Loucy (cell line): ENCODE measurements around the gene SMS.

Experiments
- H2AFZ ChIP-seq: fragments of 200-600 bp; sonication (generic); 2 replicates; pipeline ENCODE4 v1.6.0; 2016; ENCODE audit warnings: antibody characterized with exemption, mild to moderate bottlenecking, low read length, moderate library complexity
- H3F3A ChIP-seq: fragments of 200-600 bp; 2 replicates; pipeline ENCODE4 v1.6.0; 2016; ENCODE audit warnings: antibody characterized with exemption, low read depth, mild to moderate bottlenecking
- H3K27me3 ChIP-seq: fragments of 200-600 bp; sonication (generic); 2 replicates; pipeline ENCODE4 v1.6.1; 2014; ENCODE audit warnings: low read length, mild to moderate bottlenecking; ENCODE audit not compliant: insufficient read depth, poor library complexity, severe bottlenecking
- H3K36me3 ChIP-seq: fragments of 200-600 bp; sonication (generic); 2 replicates; pipeline ENCODE4 v1.6.1; 2016; ENCODE audit warnings: low read length; ENCODE audit not compliant: insufficient read depth
- H3K4me1 ChIP-seq: fragments of 200-600 bp; sonication (generic); 2 replicates; pipeline ENCODE4 v1.5.1; 2014; ENCODE audit warnings: low read length, mild to moderate bottlenecking; ENCODE audit not compliant: insufficient read depth, poor library complexity, severe bottlenecking
- H3K4me2 ChIP-seq: fragments of 200-600 bp; sonication (generic); 2 replicates; pipeline ENCODE4 v1.6.0; 2014; ENCODE audit warnings: antibody characterized with exemption, low read length, low read depth, mild to moderate bottlenecking; ENCODE audit not compliant: poor library complexity, severe bottlenecking
- H3K4me3 ChIP-seq: fragments of 200-600 bp; sonication (generic); 2 replicates; pipeline ENCODE4 v1.5.1; 2014; ENCODE audit warnings: low read length, mild to moderate bottlenecking, mixed read lengths; ENCODE audit not compliant: poor library complexity, severe bottlenecking
- H3K79me2 ChIP-seq: fragments of 200-600 bp; sonication (generic); 2 replicates; pipeline ENCODE4 v1.6.1; 2014; ENCODE audit warnings: low read length; ENCODE audit not compliant: insufficient read depth
- H3K9ac ChIP-seq: fragments of 200-600 bp; sonication (generic); 2 replicates; pipeline ENCODE4 v1.6.0; 2014; ENCODE audit warnings: mild to moderate bottlenecking, low read depth, low read length, moderate library complexity; ENCODE audit not compliant: poor library complexity, severe bottlenecking
- H3K9me2 ChIP-seq: fragments of 200-600 bp; sonication (generic); replicated peaks from 2 replicates; pipeline ENCODE4 v1.6.1; 2016; ENCODE audit warnings: low read depth, low read length, mixed read lengths
- H3K9me3 ChIP-seq: fragments of 200-600 bp; sonication (generic); 2 replicates; pipeline ENCODE4 v1.6.1; 2014; ENCODE audit warnings: mild to moderate bottlenecking, antibody characterized with exemption, low read length, low read depth; ENCODE audit not compliant: insufficient read depth
- H4K20me1 ChIP-seq: fragments of 200-600 bp; sonication (generic); 2 replicates; pipeline ENCODE4 v1.6.0; 2014; ENCODE audit warnings: antibody characterized with exemption, low read length, mild to moderate bottlenecking; ENCODE audit not compliant: insufficient read depth, poor library complexity, severe bottlenecking
- EZH2phosphoT487 ChIP-seq: fragments of 200-600 bp; IDR thresholded peaks from 2 replicates; pipeline ENCODE4 v1.6.1; 2018; ENCODE audit warnings: antibody characterized with exemption, mild to moderate bottlenecking, moderate library complexity, borderline replicate concordance
- TF ChIP-seq, protein P1 (sequence below): fragments of 200-600 bp; sonication (generic); conservative IDR thresholded peaks from 2 replicates; pipeline ENCODE4 v1.5.1; 2014; ENCODE audit warnings: mild to moderate bottlenecking, antibody characterized with exemption, low read length

SMS gene

DNA sequence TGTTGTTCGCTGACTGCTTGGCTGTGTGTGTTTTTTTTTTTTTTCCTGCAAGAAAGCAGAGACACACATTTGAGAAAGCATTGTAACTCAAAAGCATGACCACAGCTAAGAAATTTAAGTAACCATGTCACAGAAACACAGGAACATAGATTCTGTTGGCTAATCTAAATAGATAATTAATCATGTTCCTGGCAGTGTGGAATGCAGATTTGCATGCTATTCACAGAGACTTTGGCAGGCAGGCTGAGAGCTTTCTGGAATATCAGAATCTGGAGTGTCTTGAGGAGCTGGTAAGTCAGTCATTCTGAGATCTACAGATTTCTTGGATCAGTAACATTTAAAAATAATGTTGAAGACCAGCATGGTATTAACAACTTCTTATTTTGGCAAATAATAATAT, 33.2 kb upstream of the SMS start:
- Histone ChIP-seq H3K9me3 (no peaks in the 10 kb centered on the region), H3K9ac (no peak overlapping the region), H3K79me2 (no peaks in the 10 kb centered on the region), H2AFZ (no peak overlapping the region), H3K36me3 (no peaks in the 10 kb centered on the region), H3F3A (no peaks in the 10 kb centered on the region), H3K4me3 (no peak overlapping the region), H3K27me3 (no peaks in the 10 kb centered on the region), H4K20me1 (no peaks in the 10 kb centered on the region), H3K4me1 (no peaks in the 10 kb centered on the region), H3K9me2 (no peaks in the 10 kb centered on the region), H3K4me2 (no peak overlapping the region)
- TF ChIP-seq, protein P1, sequence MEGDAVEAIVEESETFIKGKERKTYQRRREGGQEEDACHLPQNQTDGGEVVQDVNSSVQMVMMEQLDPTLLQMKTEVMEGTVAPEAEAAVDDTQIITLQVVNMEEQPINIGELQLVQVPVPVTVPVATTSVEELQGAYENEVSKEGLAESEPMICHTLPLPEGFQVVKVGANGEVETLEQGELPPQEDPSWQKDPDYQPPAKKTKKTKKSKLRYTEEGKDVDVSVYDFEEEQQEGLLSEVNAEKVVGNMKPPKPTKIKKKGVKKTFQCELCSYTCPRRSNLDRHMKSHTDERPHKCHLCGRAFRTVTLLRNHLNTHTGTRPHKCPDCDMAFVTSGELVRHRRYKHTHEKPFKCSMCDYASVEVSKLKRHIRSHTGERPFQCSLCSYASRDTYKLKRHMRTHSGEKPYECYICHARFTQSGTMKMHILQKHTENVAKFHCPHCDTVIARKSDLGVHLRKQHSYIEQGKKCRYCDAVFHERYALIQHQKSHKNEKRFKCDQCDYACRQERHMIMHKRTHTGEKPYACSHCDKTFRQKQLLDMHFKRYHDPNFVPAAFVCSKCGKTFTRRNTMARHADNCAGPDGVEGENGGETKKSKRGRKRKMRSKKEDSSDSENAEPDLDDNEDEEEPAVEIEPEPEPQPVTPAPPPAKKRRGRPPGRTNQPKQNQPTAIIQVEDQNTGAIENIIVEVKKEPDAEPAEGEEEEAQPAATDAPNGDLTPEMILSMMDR: no peak
- TF ChIP-seq EZH2phosphoT487: no peak

- no peak overlapping the region for H3K9ac ChIP-seq
- no peak overlapping the region for H3K4me2 ChIP-seq
- TF ChIP-seq, protein P1: no peak
- no peak for TF ChIP-seq EZH2phosphoT487
- no peaks in the 10 kb centered on the region for H3K9me2 ChIP-seq
- no peaks in the 10 kb centered on the region for H3K9me3 ChIP-seq
- H3K4me1 ChIP-seq: no peaks in the 10 kb centered on the region
- no peaks in the 10 kb centered on the region for H3K27me3 ChIP-seq
- H3K4me3 ChIP-seq: no peak overlapping the region
- no peaks in the 10 kb centered on the region for H3K36me3 ChIP-seq
- H3F3A ChIP-seq: no peaks in the 10 kb centered on the region
- no peak overlapping the region for H2AFZ ChIP-seq
- H4K20me1 ChIP-seq: no peaks in the 10 kb centered on the region
- no peaks in the 10 kb centered on the region for H3K79me2 ChIP-seq
Measured at GRCh38 chrX:21911481-21911880, 29.0 kb upstream of the SMS start.

GRCh38 chrX:21912220-21912619, 28.3 kb upstream of the SMS start:
- no peaks in the 10 kb centered on the region for H3K36me3 ChIP-seq
- no peak overlapping the region for H2AFZ ChIP-seq
- H3K4me2 ChIP-seq: no peak overlapping the region
- H3K27me3 ChIP-seq: no peaks in the 10 kb centered on the region
- H4K20me1 ChIP-seq: no peaks in the 10 kb centered on the region
- H3F3A ChIP-seq: no peaks in the 10 kb centered on the region
- H3K9ac ChIP-seq: no peak overlapping the region
- no peaks in the 10 kb centered on the region for H3K4me1 ChIP-seq
- no peak overlapping the region for H3K4me3 ChIP-seq
- no peak for TF ChIP-seq EZH2phosphoT487
- TF ChIP-seq, protein P1: no peak
- H3K9me3 ChIP-seq: no peaks in the 10 kb centered on the region
- no peaks in the 10 kb centered on the region for H3K79me2 ChIP-seq
- no peaks in the 10 kb centered on the region for H3K9me2 ChIP-seq
